T-cell (primary cell): Measurements from ENCODE around the gene THSD8. TPM values are rescaled to one million over a fixed set of nuclear protein-coding genes. Genes with fewer than 3 reads are reported as not detected.
A peak's percentile ranks its signal among the peaks of the same experiment; 100 is the strongest.

Source experiments
- ATAC-seq, 4 experiments: fragments of 200-7000 bp in 3 of 4; fragments of 150-1000 bp in 1 of 4; cut with Tn5 transposase; replicated peaks in 1 of 4; 1 replicate in 3 of 4; 2 replicates in 1 of 4; pipeline ENCODE4 v1.10.0; 2021; ENCODE audit warnings: moderate library complexity in 3 of 4, mild to moderate bottlenecking in 2 of 4, moderate number of reproducible peaks in 1 of 4
- CTCF ChIA-PET, 2 donors: fragments of 300-600 bp; sonication (Branson Sonifier 250); formaldehyde crosslinking; loops; one replicate each; lab custom pipeline; 2022; ENCODE audit warnings: antibody characterized with exemption in 2 of 2; lab: Charles Lee
- POLR2A ChIA-PET, 2 donors: fragments of 300-600 bp; sonication (Branson Sonifier 250); formaldehyde crosslinking; loops; one replicate each; lab custom pipeline; 2022; ENCODE audit warnings: antibody characterized with exemption in 2 of 2; lab: Charles Lee
- DNase-seq, 35 experiments: peaks; one replicate each; pipeline versions ENCODE4 v3.0.0 to v3.0.0-alpha.2; 2013 to 2023
- H3K27ac ChIP-seq: one replicate; pipeline ENCODE4 v1.5.1; 2013; ENCODE audit warnings: low read length
- H3K27me3 ChIP-seq, 2 experiments: replicated peaks in 1 of 2; 1 replicate in 1 of 2; 2 replicates in 1 of 2; pipeline versions ENCODE4 v1.6.1 to v1.7.0; 2013; ENCODE audit warnings: low read length in 1 of 2, mixed read lengths in 1 of 2; ENCODE audit not compliant: control insufficient read depth in 2 of 2, insufficient read depth in 2 of 2; ENCODE audit errors: extremely low read depth in 1 of 2
- H3K36me3 ChIP-seq, 2 donors: 1 replicate in 1 of 2; 2 replicates in 1 of 2; pipeline versions ENCODE4 v1.6.1 to v1.7.0; 2013; ENCODE audit warnings: low read length in 1 of 2; ENCODE audit not compliant: control insufficient read depth in 2 of 2, insufficient read depth in 1 of 2; ENCODE audit errors: extremely low read depth in 1 of 2
- H3K4me1 ChIP-seq, 2 experiments: 1 replicate in 1 of 2; 2 replicates in 1 of 2; pipeline versions ENCODE4 v1.6.1 to v1.7.0; 2013; ENCODE audit warnings: low read length in 2 of 2, mixed read lengths in 1 of 2; ENCODE audit not compliant: insufficient read depth in 2 of 2, control insufficient read depth in 1 of 2; ENCODE audit errors: extremely low read depth in 1 of 2
- H3K4me3 ChIP-seq, 2 donors: 1 replicate in 1 of 2; 2 replicates in 1 of 2; pipeline versions ENCODE4 v1.5.1 to v1.7.0; 2013; ENCODE audit warnings: mild to moderate bottlenecking in 2 of 2, low read length in 1 of 2, moderate library complexity in 1 of 2; ENCODE audit not compliant: control insufficient read depth in 1 of 2; ENCODE audit errors: extremely low read depth in 1 of 2
- H3K9me3 ChIP-seq: 2 replicates; pipeline ENCODE4 v1.7.0; 2013
- H3K27ac Mint-ChIP-seq, 2 donors: one replicate each; pipeline ENCODE4 v1.8.0; 2020 to 2021; ENCODE audit warnings: mild to moderate bottlenecking in 2 of 2, mixed read lengths in 2 of 2
- H3K27me3 Mint-ChIP-seq, 2 donors: one replicate each; pipeline ENCODE4 v1.8.0; 2021 to 2022; ENCODE audit warnings: mixed read lengths in 2 of 2
- H3K36me3 Mint-ChIP-seq: one replicate; pipeline ENCODE4 v1.8.0; 2021; ENCODE audit warnings: mixed read lengths
- H3K4me1 Mint-ChIP-seq, 3 donors: one replicate each; pipeline ENCODE4 v1.8.0; 2020 to 2022; ENCODE audit warnings: mixed read lengths in 3 of 3, mild to moderate bottlenecking in 1 of 3
- H3K4me3 Mint-ChIP-seq, 3 donors: one replicate each; pipeline ENCODE4 v1.8.0; 2020 to 2022; ENCODE audit warnings: mild to moderate bottlenecking in 3 of 3, mixed read lengths in 3 of 3, moderate library complexity in 3 of 3
- H3K9me3 Mint-ChIP-seq, 3 donors: one replicate each; pipeline ENCODE4 v1.8.0; 2020 to 2022; ENCODE audit warnings: mixed read lengths in 3 of 3
- WGBS: methylation state at CpG from one replicate; pipeline ENCODE4 v1.1.5; 2013; ENCODE audit warnings: missing lambda C conversion rate; ENCODE audit not compliant: insufficient coverage; 5-methylcytosine and 5-hydroxymethylcytosine counted together
- total RNA-seq, 35 experiments: library from RNA in 6 of 35; stranded (reverse) in 6 of 35; fragments of 120-200 nt in 1 of 35; gene quantifications; one replicate each; pipeline versions ENCODE4 v1.2.1 to v1.2.4 and lab custom pipeline; 2013 to 2026

The THSD8 gene
- total RNA-seq, 5 donors from 2014 or later (not counting 1 experiment from before 2014, with no cell fraction given) = 0.63 to 2.4 (median 0.97) TPM; not detected in 1

GRCh38 chr19:12789904-12790619 lies 11.8 kb upstream of the THSD8 start:
- WGBS = under 1% methylated on average over 47 of the region's 56 CpGs
- POLR2A ChIA-PET = interaction anchor here in 1 of 2 donors (3.7 kb wide), 1 partner anchor 7 kb away, joined by 45 read pairs; no protein-coding TSS in a partner anchor
- H3K27me3 ChIP-seq = no peaks in the 10 kb centered on the region
- no peaks in the 10 kb centered on the region for H3K36me3 ChIP-seq
- DNase-seq (peak; percentile 72 to 95 (median 84)), ATAC-seq (peak; percentile 25 to 35 (median 28))
- H3K4me3 ChIP-seq = peak overlapping the region; percentile 91 to 100
- CTCF ChIA-PET = interaction anchor here in 1 of 2 donors (0.6 to 3.6 kb wide), 3 partner anchors 8 to 56 kb away, joined by 3 to 20 read pairs (median 4); partner anchors contain the start of gene TRIR
- H3K9me3 ChIP-seq = no peaks in the 10 kb centered on the region
- H3K9me3 Mint-ChIP-seq = no peaks in the 10 kb centered on the region
- no peaks in the 10 kb centered on the region for H3K36me3 Mint-ChIP-seq
- H3K27ac Mint-ChIP-seq = peak overlapping the region; percentile 96 to 99
- H3K27ac ChIP-seq = peak overlapping the region; percentile 98
- peaks cover 28 to 38% (median 37%) of the 10 kb centered on the region in 3 donors for H3K4me1 Mint-ChIP-seq
- no peaks in the 10 kb centered on the region for H3K27me3 Mint-ChIP-seq
- H3K4me1 ChIP-seq = peaks cover 35 to 60% of the 10 kb centered on the region in 2 experiments
- peak overlapping the region; percentile 92 for H3K4me3 Mint-ChIP-seq

DNA sequence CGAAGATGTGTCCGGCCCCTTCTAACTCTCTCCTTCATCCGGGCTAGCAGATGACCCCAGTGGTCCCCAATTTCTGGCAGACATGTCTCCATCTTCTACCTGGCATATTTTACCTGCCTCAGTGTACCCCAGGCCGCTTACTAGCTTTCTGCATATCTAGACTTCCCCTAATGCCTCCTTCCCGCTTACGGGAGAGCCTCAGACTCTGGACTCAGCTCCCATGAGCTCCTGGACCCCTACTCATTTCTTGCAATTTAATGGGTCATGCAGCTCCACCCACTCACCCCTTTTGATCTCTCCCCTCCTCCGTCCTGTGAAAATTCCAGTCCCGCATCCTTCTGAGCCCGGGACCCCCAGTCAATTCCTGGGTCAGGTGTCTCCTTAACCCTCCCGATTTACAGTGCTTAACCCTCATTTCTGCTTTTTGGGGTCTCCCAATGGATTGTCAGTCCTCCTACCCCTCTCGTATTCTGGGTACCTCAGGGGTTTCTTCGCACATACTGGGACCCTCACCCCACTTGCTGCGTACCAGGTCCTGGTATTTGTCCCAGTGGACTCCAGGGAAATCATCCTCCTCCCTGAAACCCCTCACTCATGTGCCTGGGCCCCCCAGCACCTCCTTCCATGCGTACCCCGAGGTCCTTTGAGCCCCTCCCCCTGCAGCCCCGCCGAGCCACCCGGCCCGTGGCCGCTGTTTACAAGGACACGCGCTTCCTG lies 11.1 kb upstream of the THSD8 start:
- Mint-ChIP-seq H3K9me3 (no peaks in the 10 kb centered on the region), H3K27me3 (no peaks in the 10 kb centered on the region), H3K36me3 (no peaks in the 10 kb centered on the region), H3K4me1 (peaks cover 33 to 42% (median 41%) of the 10 kb centered on the region in 3 donors), H3K27ac (peak overlapping the region; percentile 96 to 99), H3K4me3 (peak overlapping the region; percentile 92)
- Histone ChIP-seq H3K27ac (peak overlapping the region; percentile 98), H3K9me3 (no peaks in the 10 kb centered on the region), H3K36me3 (no peaks in the 10 kb centered on the region), H3K4me3 (peak overlapping the region; percentile 91 to 100), H3K4me1 (peaks cover 29 to 58% of the 10 kb centered on the region in 2 experiments), H3K27me3 (no peaks in the 10 kb centered on the region)
- DNase-seq (peak in 4 of 35 experiments; percentile 12 to 57 (median 22)), ATAC-seq (no peak)
- ChIA-PET CTCF (interaction anchor here in 1 of 2 donors (0.7 to 3.6 kb wide), 3 partner anchors 9 to 57 kb away, joined by 3 to 20 read pairs (median 9); partner anchors contain the start of gene TRIR), POLR2A (interaction anchor here (0.5 to 3.7 kb wide), 7 partner anchors 8 to 1037 kb away, joined by 3 to 45 read pairs (median 7); partner anchors contain the start of gene RNASEH2A (in 1 of the 2))
- 2% methylated on average over 22 of the region's 22 CpGs for WGBS

GRCh38 chr19:12791345-12792050 lies 10.4 kb upstream of the THSD8 start, which contains the start of gene JUNB:
JUNB (plus strand) TSS chr19:12791486; CDS start chr19:12791772, 286 bp downstream.
- CTCF ChIA-PET = interaction anchor here in 1 of 2 donors (0.5 to 3.6 kb wide), 4 partner anchors 9 to 26 kb away, joined by 3 to 20 read pairs (median 6); no protein-coding TSS in a partner anchor
- peak within 1 kb of the TSS; percentile 96 to 99 for H3K27ac Mint-ChIP-seq
- under 1% methylated on average over 73 of the region's 73 CpGs for WGBS

GRCh38 chr19:12792051-12792852 lies 9.6 kb upstream of the THSD8 start:
- H3K27ac Mint-ChIP-seq = peak overlapping the region; percentile 96
- H3K9me3 Mint-ChIP-seq = no peaks in the 10 kb centered on the region
- Histone ChIP-seq H3K27me3 (no peaks in the 10 kb centered on the region), H3K4me1 (peaks cover 27 to 54% of the 10 kb centered on the region in 2 experiments), H3K9me3 (no peaks in the 10 kb centered on the region), H3K4me3 (peak overlapping the region; percentile 100), H3K27ac (peak overlapping the region; percentile 98), H3K36me3 (peaks cover 0 to 6% of the 10 kb centered on the region in 2 donors)
- DNase-seq (peak; percentile 56 to 81 (median 71)), ATAC-seq (peak in 2 of 4 experiments; percentile 4 to 5)
- WGBS = under 1% methylated on average over 81 of the region's 84 CpGs
- ChIA-PET CTCF (interaction anchor here in 1 of 2 donors (0.9 to 3.6 kb wide), 4 partner anchors 10 to 26 kb away, joined by 3 to 22 read pairs (median 14); partner anchors contain the start of gene HOOK2), POLR2A (interaction anchor here (0.5 to 3.7 kb wide), 15 partner anchors 8 to 1054 kb away, joined by 3 to 45 read pairs (median 4); partner anchors contain the start of genes GET3 (in 1 of the 2) and RNASEH2A (in 1 of the 2))
- H3K36me3 Mint-ChIP-seq = peaks cover 3% of the 10 kb centered on the region
- H3K4me1 Mint-ChIP-seq = peaks cover 41 to 50% (median 46%) of the 10 kb centered on the region in 3 donors
- peak overlapping the region; percentile 92 for H3K4me3 Mint-ChIP-seq
- no peaks in the 10 kb centered on the region for H3K27me3 Mint-ChIP-seq

More at GRCh38 chr19:12791345-12792050, 10.4 kb upstream of the THSD8 start, which contains the start of gene JUNB:
- Histone ChIP-seq H3K36me3 (no peaks in the 10 kb centered on the region), H3K27ac (peak within 1 kb of the TSS; percentile 98), H3K4me3 (peak within 1 kb of the TSS; percentile 100), H3K4me1 (peaks cover 29 to 58% of the 10 kb centered on the region in 2 experiments), H3K9me3 (no peaks in the 10 kb centered on the region), H3K27me3 (no peaks in the 10 kb centered on the region)
- H3K4me3 Mint-ChIP-seq = peak within 1 kb of the TSS; percentile 92
- H3K36me3 Mint-ChIP-seq = peaks cover 1% of the 10 kb centered on the region
- H3K4me1 Mint-ChIP-seq = peaks cover 40 to 49% (median 46%) of the 10 kb centered on the region in 3 donors
- POLR2A ChIA-PET = interaction anchor here (0.5 to 3.7 kb wide), 15 partner anchors 8 to 1055 kb away, joined by 3 to 45 read pairs (median 4); partner anchors contain the start of genes GET3 (in 1 of the 2) and RNASEH2A (in 1 of the 2)
- no peaks in the 10 kb centered on the region for H3K27me3 Mint-ChIP-seq
- H3K9me3 Mint-ChIP-seq = no peaks in the 10 kb centered on the region
- DNase-seq (peak; percentile 88 to 99 (median 97)), ATAC-seq (peak; percentile 43 to 58 (median 54))

GRCh38 chr19:12792853-12793289 lies 9.0 kb upstream of the THSD8 start:
- peaks cover 0 to 6% of the 10 kb centered on the region in 2 donors for H3K36me3 ChIP-seq
- ChIA-PET POLR2A (interaction anchor here (0.5 to 3.7 kb wide), 9 partner anchors 10 to 1054 kb away, joined by 4 to 45 read pairs (median 5); partner anchors contain the start of gene GET3 (in 1 of the 2)), CTCF (interaction anchor here in 1 of 2 donors (1.6 to 3.6 kb wide), 2 partner anchors 11 to 16 kb away, joined by 20 to 22 read pairs; partner anchors contain the start of gene HOOK2)
- Mint-ChIP-seq H3K36me3 (peaks cover 3% of the 10 kb centered on the region), H3K27me3 (no peaks in the 10 kb centered on the region), H3K9me3 (no peaks in the 10 kb centered on the region), H3K4me1 (peaks cover 40 to 50% (median 46%) of the 10 kb centered on the region in 3 donors), H3K4me3 (peak overlapping the region; percentile 92), H3K27ac (peak overlapping the region; percentile 96)
- H3K27me3 ChIP-seq = no peaks in the 10 kb centered on the region
- peak in 17 of 35 experiments; percentile 36 to 65 (median 54) for DNase-seq
- H3K9me3 ChIP-seq = no peaks in the 10 kb centered on the region
- peak overlapping the region; percentile 98 for H3K27ac ChIP-seq
- peaks cover 27 to 54% of the 10 kb centered on the region in 2 experiments for H3K4me1 ChIP-seq
- peak overlapping the region; percentile 100 for H3K4me3 ChIP-seq
- 0% methylated on average over 3 of the region's 22 CpGs for WGBS
- ATAC-seq = no peak
